HG03159 (cell line): Measurements from ENCODE around the gene DCDC2B.
"Not testable (repeated sequence)": the region's sequence is repeated elsewhere in the genome, so short reads cannot be mapped to it uniquely, and the experiment has no call there.

ENCODE experiments used
- ATAC-seq: cut with Tn5 transposase; IDR thresholded peaks from one replicate; pipeline ENCODE4 v1.9.1; 2021; ENCODE audit warnings: mild to moderate bottlenecking, moderate library complexity; ENCODE audit not compliant: unreplicated experiment

DCDC2B gene

GRCh38 chr1:32208891-32209328 is at the start of gene DCDC2B:
Gene DCDC2B, plus strand, starts transcription at chr1:32209089. Its CDS starts 5 bp downstream, at chr1:32209094.
- no peak for ATAC-seq

- no peak for ATAC-seq
Measured at GRCh38 chr1:32159189-32159588, 49.7 kb upstream of the DCDC2B start.

- no peak for ATAC-seq
Measured at GRCh38 chr1:32163405-32163804, 45.5 kb upstream of the DCDC2B start.

GRCh38 chr1:32165633-32166032 is 43.3 kb upstream of the DCDC2B start:
- not testable (repeated sequence) for ATAC-seq

- no peak for ATAC-seq
Measured at GRCh38 chr1:32170991-32171390, 37.9 kb upstream of the DCDC2B start.

- ATAC-seq, result no peak
Measured at GRCh38 chr1:32172621-32173245, 36.2 kb upstream of the DCDC2B start.

GRCh38 chr1:32178380-32179192 is 30.3 kb upstream of the DCDC2B start:
- ATAC-seq, result no peak

GRCh38 chr1:32179193-32179442 is 29.8 kb upstream of the DCDC2B start:
- peak; percentile 15 for ATAC-seq

- ATAC-seq, result peak; percentile 79
Measured at GRCh38 chr1:32179443-32180185, 29.3 kb upstream of the DCDC2B start, which contains the start of gene TXLNA. Gene TXLNA, plus strand, starts transcription at chr1:32179675. Its CDS starts 671 bp downstream, at chr1:32180346.

GRCh38 chr1:32180186-32181060 is 28.5 kb upstream of the DCDC2B start:
- no peak for ATAC-seq

GRCh38 chr1:32181065-32181464 is 27.8 kb upstream of the DCDC2B start:
- no peak for ATAC-seq

GRCh38 chr1:32181563-32181962 is 27.3 kb upstream of the DCDC2B start:
- no peak for ATAC-seq

- ATAC-seq, result no peak
Measured at GRCh38 chr1:32182060-32182459, 26.8 kb upstream of the DCDC2B start.

GRCh38 chr1:32184650-32185049 is 24.2 kb upstream of the DCDC2B start:
- no peak for ATAC-seq

GRCh38 chr1:32186077-32186476 is 22.8 kb upstream of the DCDC2B start:
- no peak for ATAC-seq

GRCh38 chr1:32186491-32186890 is 22.4 kb upstream of the DCDC2B start:
- ATAC-seq, result no peak

GRCh38 chr1:32187850-32188249 is 21.0 kb upstream of the DCDC2B start:
- no peak for ATAC-seq

GRCh38 chr1:32192220-32192948 is 16.5 kb upstream of the DCDC2B start:
- ATAC-seq, result no peak

- no peak for ATAC-seq
Measured at GRCh38 chr1:32194984-32195383, 13.9 kb upstream of the DCDC2B start.

GRCh38 chr1:32195531-32195930 is 13.4 kb upstream of the DCDC2B start:
- no peak for ATAC-seq
